HepG2 (cell line): ENCODE measurements around the gene CTSG.

Experiments used
- GATAD1 ChIP-seq: IDR thresholded peaks from 2 replicates; pipeline ENCODE4 v1.6.1; 2016; ENCODE audit warnings: missing genetic modification reagents, missing compliant biosample characterization
- MAFF ChIP-seq: IDR thresholded peaks from 2 replicates; pipeline ENCODE4 v1.6.1; 2011; ENCODE audit warnings: low read depth, low read length, improper control_type of control experiment
- POLR2A ChIP-seq, 2 experiments: IDR thresholded peaks; 2 replicates each; pipeline ENCODE4 v1.6.1; 2011; ENCODE audit warnings: low read depth in 2 of 2, low read length in 2 of 2, mild to moderate bottlenecking in 1 of 2, moderate library complexity in 1 of 2; ENCODE audit not compliant: insufficient read depth in 1 of 2
- SUZ12 ChIP-seq: fragments of 150-350 bp; IDR thresholded peaks from 2 replicates; pipeline ENCODE4 v1.6.1; 2014; ENCODE audit warnings: low read depth, low read length
- TF ChIP-seq, protein P1 (sequence below): fragments of 450-650 bp; IDR thresholded peaks from 2 replicates; pipeline ENCODE4 v1.6.1; 2017; ENCODE audit warnings: mild to moderate bottlenecking

DNA sequence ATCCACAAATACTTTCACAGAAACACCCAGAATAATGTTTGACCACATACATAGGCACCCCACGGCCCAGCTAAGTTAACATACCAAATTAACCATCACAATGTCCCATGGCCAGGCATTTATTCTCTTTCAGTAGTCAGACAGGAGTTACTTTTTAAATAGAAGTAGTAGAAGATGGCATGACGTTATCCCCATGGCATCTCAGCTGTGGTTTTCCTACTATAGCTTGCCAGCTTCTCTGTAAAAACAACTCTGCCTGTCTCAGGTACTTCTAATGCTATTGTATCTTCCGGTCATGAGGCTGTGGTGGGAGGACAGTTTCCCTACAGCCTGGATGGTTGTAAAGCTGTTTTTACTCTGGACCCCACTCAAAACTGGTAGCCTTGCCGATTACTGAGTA lies 19.3 kb downstream of the CTSG start:
- no peak for TF ChIP-seq POLR2A (IDR thresholded peaks at IDR 0.05; ENCODE audit: insufficient read depth in 1 of 2, low read depth in 2 of 2, low read length in 2 of 2)
- no peak for TF ChIP-seq GATAD1 (CRISPR knock-in tag)
- no peak for TF ChIP-seq MAFF
- TF ChIP-seq, protein P1, sequence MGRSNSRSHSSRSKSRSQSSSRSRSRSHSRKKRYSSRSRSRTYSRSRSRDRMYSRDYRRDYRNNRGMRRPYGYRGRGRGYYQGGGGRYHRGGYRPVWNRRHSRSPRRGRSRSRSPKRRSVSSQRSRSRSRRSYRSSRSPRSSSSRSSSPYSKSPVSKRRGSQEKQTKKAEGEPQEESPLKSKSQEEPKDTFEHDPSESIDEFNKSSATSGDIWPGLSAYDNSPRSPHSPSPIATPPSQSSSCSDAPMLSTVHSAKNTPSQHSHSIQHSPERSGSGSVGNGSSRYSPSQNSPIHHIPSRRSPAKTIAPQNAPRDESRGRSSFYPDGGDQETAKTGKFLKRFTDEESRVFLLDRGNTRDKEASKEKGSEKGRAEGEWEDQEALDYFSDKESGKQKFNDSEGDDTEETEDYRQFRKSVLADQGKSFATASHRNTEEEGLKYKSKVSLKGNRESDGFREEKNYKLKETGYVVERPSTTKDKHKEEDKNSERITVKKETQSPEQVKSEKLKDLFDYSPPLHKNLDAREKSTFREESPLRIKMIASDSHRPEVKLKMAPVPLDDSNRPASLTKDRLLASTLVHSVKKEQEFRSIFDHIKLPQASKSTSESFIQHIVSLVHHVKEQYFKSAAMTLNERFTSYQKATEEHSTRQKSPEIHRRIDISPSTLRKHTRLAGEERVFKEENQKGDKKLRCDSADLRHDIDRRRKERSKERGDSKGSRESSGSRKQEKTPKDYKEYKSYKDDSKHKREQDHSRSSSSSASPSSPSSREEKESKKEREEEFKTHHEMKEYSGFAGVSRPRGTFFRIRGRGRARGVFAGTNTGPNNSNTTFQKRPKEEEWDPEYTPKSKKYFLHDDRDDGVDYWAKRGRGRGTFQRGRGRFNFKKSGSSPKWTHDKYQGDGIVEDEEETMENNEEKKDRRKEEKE, result no peak
- TF ChIP-seq SUZ12, result no peak
